ENCODE results near the gene MRPL42.

- TF ChIP-seq, protein P1, sequence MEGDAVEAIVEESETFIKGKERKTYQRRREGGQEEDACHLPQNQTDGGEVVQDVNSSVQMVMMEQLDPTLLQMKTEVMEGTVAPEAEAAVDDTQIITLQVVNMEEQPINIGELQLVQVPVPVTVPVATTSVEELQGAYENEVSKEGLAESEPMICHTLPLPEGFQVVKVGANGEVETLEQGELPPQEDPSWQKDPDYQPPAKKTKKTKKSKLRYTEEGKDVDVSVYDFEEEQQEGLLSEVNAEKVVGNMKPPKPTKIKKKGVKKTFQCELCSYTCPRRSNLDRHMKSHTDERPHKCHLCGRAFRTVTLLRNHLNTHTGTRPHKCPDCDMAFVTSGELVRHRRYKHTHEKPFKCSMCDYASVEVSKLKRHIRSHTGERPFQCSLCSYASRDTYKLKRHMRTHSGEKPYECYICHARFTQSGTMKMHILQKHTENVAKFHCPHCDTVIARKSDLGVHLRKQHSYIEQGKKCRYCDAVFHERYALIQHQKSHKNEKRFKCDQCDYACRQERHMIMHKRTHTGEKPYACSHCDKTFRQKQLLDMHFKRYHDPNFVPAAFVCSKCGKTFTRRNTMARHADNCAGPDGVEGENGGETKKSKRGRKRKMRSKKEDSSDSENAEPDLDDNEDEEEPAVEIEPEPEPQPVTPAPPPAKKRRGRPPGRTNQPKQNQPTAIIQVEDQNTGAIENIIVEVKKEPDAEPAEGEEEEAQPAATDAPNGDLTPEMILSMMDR (conservative IDR thresholded peaks at IDR 0.05): no peak
- TF ChIP-seq ZFX (IDR thresholded peaks at IDR 0.05): no peak
These were observed 45.3 kb upstream of the MRPL42 start for GRCh38 chr12:93422050-93422449.
